Measurements from ENCODE around the gene PPP2R1B.

- TF ChIP-seq CTCF (optimal IDR thresholded peaks at IDR 0.05 in 1 of 3, IDR thresholded peaks at IDR 0.05 in 1 of 3, conservative IDR thresholded peaks at IDR 0.05 in 1 of 3; ENCODE audit: extremely low read depth in 1 of 3, insufficient read depth in 2 of 3, low read length in 3 of 3), result no peak
- TF ChIP-seq EZH2 (IDR thresholded peaks at IDR 0.05; ENCODE audit: low read length), result no peak
These were observed 67.2 kb downstream of the PPP2R1B start for GRCh38 chr11:111698852-111699559.
